ENCODE measurements around the gene ZNF488. TPM values are rescaled to one million over a fixed set of nuclear protein-coding genes. Genes with fewer than 3 reads are reported as not detected.
A peak's percentile ranks its signal among the peaks of the same experiment; 100 is the strongest.

The ZNF488 gene
- polyA plus RNA-seq, 1 of the 3 experiments (the other 2 are of a cell fraction): 0.59 TPM

- no peaks in the 10 kb centered on the region for H4K20me1 ChIP-seq (ENCODE audit: insufficient read depth)
- H3K27me3 ChIP-seq (ENCODE audit: insufficient read depth): no peaks in the 10 kb centered on the region
- no peak overlapping the region for H3K4me2 ChIP-seq
- no peak overlapping the region for H2AFZ ChIP-seq (ENCODE audit: low read depth)
- no peak overlapping the region for H3K27ac ChIP-seq (ENCODE audit: low read depth in 2 of 2, low read length in 1 of 2)
- CTCF ChIA-PET: interaction anchor here (1.2 to 7.4 kb wide), 3 partner anchors 10 to 32 kb away, joined by 3 to 50 read pairs (median 7); partner anchors contain the start of gene RBP3
- H3K4me3 ChIP-seq (ENCODE audit: low read depth in 2 of 2, low read length in 1 of 2): no peak overlapping the region
- POLR2A ChIA-PET: no interaction called here
- no peak overlapping the region for H3K9ac ChIP-seq
- DNase-seq: peak; percentile 10
- H3F3A ChIP-seq (replicated peaks; ENCODE audit: insufficient read depth): no peaks in the 10 kb centered on the region
- peaks cover 0 to 6% of the 10 kb centered on the region in 2 experiments; a peak in 1 of 4 replicates for H3K4me1 ChIP-seq (ENCODE audit: control insufficient read depth in 1 of 2, insufficient read depth in 2 of 2, low read depth in 1 of 2, low read length in 1 of 2)
- no peaks in the 10 kb centered on the region for H3K9me3 ChIP-seq
- TF ChIP-seq USF2 (IDR thresholded peaks at IDR 0.05; ENCODE audit: borderline replicate concordance, low read depth, low read length) (no peak), USF1 (IDR thresholded peaks at IDR 0.05; ENCODE audit: borderline replicate concordance, low read depth) (no peak), SMC3 (IDR thresholded peaks at IDR 0.05; ENCODE audit: low read depth, low read length) (no peak), CHD2 (IDR thresholded peaks at IDR 0.05; ENCODE audit: low read length, partially characterized antibody) (no peak), RCOR1 (IDR thresholded peaks at IDR 0.05; ENCODE audit: low read length) (no peak), FOXJ3 (CRISPR knock-in tag; IDR thresholded peaks at IDR 0.05) (no peak), ELF1 (IDR thresholded peaks at IDR 0.05) (no peak), CTCF (IDR thresholded peaks at IDR 0.05) (no peak), IRF3 (IDR thresholded peaks at IDR 0.05; ENCODE audit: low read depth, low read length) (no peak), TAF1 (IDR thresholded peaks at IDR 0.05; ENCODE audit: borderline replicate concordance, low read depth, low read length) (no peak), EP300 (IDR thresholded peaks at IDR 0.05; ENCODE audit: borderline replicate concordance in 1 of 2, low read depth in 1 of 2, low read length in 1 of 2) (no peak)
- H3K79me2 ChIP-seq (ENCODE audit: insufficient read depth): no peaks in the 10 kb centered on the region
- no peaks in the 10 kb centered on the region for H3K9me2 ChIP-seq
- H3K36me3 ChIP-seq (replicated peaks in 1 of 2; ENCODE audit: control insufficient read depth in 1 of 2, insufficient read depth in 2 of 2, low read length in 1 of 2): no peaks in the 10 kb centered on the region
- 84% methylated on average over 7 of the region's 7 CpGs for WGBS (ENCODE audit: low lambda C conversion rate)
Observed at GRCh38 chr10:47371629-47372485, 12.2 kb downstream of the ZNF488 start.
